Measurements from ENCODE around the gene ADAMTS8. TPM values are rescaled to one million over a fixed set of nuclear protein-coding genes. Genes with fewer than 3 reads are reported as not detected.

The ADAMTS8 gene
- total RNA-seq, 1 donor from 2014 or later, result not detected

DNA sequence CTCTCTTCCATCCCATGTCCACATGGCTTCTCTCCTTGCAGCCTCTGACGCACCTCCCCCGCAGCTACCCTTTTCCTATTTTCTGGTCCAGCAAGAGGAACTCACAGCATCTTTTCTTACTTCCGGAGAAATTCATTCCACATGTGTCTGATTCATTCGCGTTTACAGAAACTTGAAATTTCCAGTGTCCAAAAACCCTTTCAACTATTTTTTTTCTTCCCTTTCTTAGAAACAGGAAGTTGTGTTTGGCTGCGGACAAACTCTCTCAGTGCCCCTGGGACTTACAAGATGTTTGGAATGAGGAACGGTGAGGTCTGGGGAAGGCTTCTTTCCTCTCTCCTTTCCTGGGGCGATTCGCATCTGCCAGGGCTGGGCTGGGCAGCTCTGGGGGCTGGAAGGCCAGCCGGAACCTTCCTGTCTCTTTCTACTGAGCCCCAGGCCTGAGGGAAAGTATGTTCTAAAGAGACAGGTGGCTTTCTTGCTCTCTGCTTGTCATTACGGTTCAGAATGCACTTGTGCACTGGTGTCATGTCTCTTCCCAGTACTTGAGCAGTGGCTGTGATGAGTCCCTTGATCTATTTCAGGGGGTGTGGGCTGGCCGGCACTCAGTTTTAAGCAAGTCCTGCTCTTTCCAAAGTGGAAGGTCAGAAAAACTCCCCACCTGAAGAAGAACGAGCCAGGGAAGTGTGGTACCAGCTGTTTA lies 27.5 kb downstream of the ADAMTS8 start:
- intact Hi-C loops (cut with micrococcal nuclease), result no loop called here

DNA sequence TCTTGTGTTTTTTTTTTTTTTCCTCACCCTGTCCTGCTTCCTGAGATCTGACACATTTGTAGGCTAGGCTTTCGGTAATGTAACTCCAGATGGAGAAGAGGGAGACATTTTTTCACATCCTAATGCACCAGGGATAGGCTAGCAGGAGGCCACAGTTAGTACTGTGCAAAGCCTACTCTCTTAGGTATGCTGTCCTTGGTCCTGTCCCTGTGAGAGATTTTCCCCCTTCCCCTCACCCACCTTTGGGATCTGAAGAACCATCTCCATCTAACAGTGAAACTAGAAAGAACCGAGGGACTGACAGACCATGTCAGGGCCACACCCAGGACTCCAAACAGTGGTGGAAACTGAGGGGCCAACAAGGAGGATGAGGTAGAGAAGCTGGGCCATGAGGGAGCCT lies 29.2 kb downstream of the ADAMTS8 start:
- intact Hi-C loops (cut with micrococcal nuclease), result no loop called here

GRCh38 chr11:130397780-130398179 lies 30.6 kb downstream of the ADAMTS8 start:
- intact Hi-C loops (cut with micrococcal nuclease), result no loop called here

- intact Hi-C loops (cut with micrococcal nuclease), result no loop called here
Measured at GRCh38 chr11:130396965-130397364, 31.4 kb downstream of the ADAMTS8 start.

DNA sequence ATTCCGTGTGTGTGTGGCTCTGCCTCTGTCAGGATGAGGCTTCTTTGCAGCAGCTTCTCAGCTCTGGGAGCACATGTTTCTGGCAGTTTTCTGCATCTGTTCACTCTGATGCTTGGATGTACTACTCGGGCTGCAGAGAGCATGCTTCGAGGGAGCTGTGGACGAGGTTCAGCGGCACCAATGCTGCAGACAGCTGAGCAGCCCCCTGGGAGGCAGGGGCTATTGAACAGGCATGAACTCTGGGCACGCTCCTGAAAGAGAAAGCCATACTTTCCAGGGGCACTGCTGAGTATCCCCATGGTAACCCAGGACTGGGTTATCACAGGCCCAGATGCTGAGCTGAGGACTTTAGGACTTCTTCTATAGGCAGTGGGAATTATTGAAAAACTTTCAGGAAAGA lies 33.8 kb downstream of the ADAMTS8 start:
- intact Hi-C loops (cut with micrococcal nuclease), result no loop called here

GRCh38 chr11:130391711-130392110 lies 36.7 kb downstream of the ADAMTS8 start:
- intact Hi-C loops (cut with micrococcal nuclease), result no loop called here

DNA sequence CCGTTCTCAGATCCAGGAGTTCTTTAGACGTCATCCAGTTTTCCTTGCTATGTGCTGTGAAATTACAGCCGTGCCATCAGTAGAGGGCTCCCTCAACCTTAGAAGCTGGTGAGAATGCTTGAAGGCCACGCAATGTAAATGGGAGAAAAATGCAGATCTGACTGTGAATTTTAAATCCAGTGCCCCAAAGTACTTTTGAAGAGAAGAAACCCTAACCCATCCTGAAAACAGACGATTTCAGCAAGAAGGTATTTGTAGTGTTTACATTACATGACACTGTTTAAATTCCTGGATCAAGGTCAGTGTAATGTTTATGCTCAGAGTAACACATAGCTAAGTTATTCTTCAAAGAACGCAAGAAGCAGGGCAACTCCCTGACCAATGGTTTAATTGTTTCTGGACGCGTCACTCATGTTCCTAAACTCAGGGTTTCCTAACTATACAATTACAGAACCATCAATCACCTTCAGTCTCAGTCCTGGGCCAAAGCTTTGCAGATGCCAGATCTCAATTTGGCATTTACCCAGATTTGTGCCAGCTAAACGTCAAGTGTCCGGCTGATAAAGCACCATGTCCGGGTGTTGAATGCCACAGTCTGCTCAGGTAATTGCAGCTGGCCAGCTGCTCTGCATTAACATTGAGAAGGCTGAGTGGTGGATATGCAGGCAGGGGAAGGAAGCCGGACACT lies 38.2 kb downstream of the ADAMTS8 start:
- intact Hi-C loops (cut with micrococcal nuclease), result no loop called here

DNA sequence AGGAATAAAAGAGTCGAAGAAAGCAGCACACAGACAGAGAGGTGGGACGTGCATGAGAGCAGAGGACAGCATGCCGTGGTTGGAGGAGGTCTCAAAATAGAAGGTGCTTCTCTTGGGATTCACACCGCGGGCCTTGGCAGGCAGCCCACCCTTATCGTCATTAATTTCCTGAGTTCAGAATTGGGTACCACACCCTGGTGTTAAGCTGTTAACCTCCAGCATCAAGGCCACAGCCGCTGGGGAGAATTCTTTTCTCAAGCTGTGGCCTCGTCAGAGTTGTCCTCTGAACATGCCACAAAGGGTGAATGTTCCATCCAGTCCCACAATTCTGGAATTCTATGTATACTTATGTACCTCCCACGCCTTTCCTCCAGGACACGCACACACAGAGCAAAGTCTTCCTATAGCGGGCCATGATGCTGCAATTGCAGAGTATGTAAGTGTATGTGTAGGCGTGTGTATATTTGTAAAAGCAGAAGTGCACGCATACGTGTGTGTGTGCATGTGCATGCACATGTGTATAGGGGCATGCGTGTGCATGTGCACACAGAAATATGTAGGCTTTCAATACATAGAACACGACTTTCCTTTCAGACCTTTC lies 39.0 kb downstream of the ADAMTS8 start:
- intact Hi-C loops (cut with micrococcal nuclease), result loop anchor here (1.0 to 2.0 kb wide), 3 partner anchors 49 to 176 kb away; no protein-coding TSS in a partner anchor

- intact Hi-C loops (cut with micrococcal nuclease), result loop anchor here (1.0 to 2.0 kb wide), 3 partner anchors 48 to 175 kb away; no protein-coding TSS in a partner anchor
Measured at GRCh38 chr11:130388607-130389205, 39.7 kb downstream of the ADAMTS8 start.

DNA sequence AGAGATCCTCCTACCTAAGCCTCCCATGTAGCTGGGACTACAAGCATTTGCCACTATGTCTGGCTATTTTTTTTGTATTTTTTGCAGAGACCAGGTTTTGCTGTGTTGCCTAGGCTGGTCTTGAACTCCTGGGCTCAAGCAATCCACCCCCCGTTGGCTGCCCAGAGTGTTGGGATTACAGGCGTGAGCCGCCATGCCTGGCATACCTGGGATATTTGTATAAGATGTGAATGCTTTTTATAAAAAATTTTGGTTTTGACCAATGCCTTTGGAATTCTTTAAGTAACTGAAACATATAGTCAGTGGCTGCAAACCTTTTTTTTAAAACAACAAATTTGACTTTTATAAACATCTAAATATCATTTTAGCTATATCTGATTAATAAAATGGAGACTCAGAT lies 42.4 kb downstream of the ADAMTS8 start:
- intact Hi-C loops (cut with micrococcal nuclease), result no loop called here

GRCh38 chr11:130383344-130384211 lies 44.8 kb downstream of the ADAMTS8 start:
- intact Hi-C loops (cut with micrococcal nuclease), result no loop called here

- intact Hi-C loops (cut with micrococcal nuclease), result no loop called here
Measured at GRCh38 chr11:130381317-130381716, 47.1 kb downstream of the ADAMTS8 start.

DNA sequence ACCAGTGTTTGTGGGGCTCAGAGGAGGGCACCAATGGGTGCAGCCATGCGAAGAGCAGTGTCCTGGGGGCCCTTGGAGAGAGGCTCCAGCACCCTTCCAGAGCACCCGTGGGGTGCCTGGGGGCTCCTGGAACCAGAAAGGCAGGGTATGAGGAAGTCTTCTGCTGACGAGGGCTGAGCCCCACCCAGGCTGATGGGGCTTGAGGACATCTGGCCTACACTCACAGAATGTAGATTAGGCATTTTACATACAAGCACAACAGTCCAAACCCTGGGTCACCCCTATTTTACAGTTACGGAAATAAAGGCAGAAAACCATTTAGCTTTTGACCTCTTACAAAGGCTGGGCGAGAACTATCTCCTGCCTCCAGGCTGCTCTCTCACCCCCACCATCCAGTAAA lies 47.6 kb downstream of the ADAMTS8 start:
- intact Hi-C loops (cut with micrococcal nuclease), result no loop called here

DNA sequence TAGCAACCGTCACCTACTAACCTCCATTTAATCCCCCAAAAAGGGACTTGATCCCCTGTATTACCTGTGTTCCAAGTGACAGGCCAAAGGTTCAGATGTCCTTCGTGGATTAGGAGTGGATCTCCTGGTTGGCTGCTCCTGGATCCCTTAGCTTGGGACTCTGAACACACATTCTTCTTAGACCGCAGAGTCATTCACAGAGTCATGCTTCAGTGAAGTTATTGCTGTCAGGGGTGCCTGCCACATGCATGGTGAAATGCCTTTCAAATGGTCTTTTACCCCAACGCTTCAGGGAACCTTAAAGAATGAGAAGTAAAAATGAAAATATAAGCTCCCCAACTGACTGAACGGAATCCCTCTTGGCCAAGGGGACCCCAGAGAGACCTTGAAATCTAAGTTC lies 49.1 kb downstream of the ADAMTS8 start:
- intact Hi-C loops (cut with micrococcal nuclease), result no loop called here

DNA sequence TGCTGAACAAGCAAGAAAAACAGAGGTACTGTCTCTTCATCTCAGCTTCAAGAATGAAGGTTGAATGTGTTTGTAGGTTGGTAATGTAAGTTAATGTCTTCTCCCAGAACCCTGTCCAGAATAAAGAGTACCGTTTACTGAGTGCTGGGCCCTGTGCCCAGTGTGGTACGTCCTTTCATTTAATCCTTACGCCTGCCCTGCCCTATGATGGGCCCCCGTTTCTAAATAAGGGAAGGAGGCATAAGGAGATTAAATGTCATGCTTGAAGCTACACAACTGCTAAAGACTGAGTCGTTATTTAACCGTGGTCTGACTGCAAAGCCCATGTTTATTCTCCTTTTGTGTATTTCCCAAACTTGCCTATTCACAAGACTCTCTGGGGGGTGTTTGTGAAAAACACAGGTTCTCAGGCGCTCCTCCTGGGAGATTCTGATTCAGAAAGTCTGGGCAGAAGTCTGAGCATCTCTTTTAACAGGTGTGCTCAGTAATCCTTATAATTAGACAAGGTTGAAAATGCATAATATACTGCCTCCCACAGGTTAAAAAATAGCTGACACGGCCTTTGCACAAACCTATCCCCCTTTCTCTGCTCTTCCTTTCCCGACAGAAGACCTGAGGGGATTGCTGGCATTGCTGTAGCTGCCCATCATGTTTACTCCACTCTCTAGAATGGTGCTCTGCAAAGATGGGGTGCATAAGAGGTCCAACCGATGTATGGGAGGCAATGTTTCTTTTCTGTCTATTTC lies 57.4 kb downstream of the ADAMTS8 start:
- intact Hi-C loops (cut with micrococcal nuclease), result loop anchor here (1.0 kb wide), 2 partner anchors 57 to 158 kb away; partner anchors contain the start of gene ZBTB44

DNA sequence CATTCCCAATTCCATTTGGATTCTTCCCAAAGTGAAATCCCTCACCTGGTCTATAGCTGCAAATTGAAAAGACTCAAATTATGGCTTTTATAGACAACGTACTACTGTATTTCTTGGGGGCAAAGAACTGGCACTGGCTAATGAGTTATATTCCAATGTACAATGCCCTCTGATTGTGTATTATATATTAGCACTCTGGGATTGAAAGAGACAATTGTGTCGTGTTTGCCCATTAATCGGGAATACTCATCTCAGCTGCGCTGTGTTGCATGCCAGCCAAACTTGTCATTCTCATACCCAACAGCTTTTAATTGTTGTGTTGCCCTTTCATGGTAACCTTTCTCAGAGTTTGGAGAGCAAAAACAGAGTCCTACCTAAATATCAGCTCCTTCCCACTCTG lies 58.7 kb downstream of the ADAMTS8 start:
- intact Hi-C loops (cut with micrococcal nuclease), result no loop called here

GRCh38 chr11:130369141-130369691 lies 59.2 kb downstream of the ADAMTS8 start:
- intact Hi-C loops (cut with micrococcal nuclease), result no loop called here

GRCh38 chr11:130359419-130359818 lies 69.0 kb downstream of the ADAMTS8 start:
- intact Hi-C loops (cut with micrococcal nuclease), result no loop called here

DNA sequence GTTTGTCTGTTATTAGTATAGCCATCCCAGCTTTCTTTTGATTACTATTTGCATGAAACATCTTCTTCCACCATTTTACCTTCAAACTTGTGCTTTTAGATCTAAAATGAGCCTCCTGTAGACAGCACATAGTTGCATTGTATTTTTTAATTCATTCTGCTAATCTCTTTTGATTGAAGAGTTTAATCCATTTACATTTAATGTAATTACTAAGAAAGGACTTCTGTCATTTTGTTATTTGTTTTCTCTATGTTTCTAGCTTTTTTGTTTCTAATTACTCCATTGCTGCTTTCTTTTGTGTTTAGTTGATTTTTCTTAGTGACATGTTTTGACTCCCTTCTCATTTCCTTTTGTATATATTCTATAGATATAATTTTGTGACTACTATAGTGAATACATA lies 70.0 kb downstream of the ADAMTS8 start:
- intact Hi-C loops (cut with micrococcal nuclease), result no loop called here

All from T-helper 1 cell treated with Interleukin-12 subunit alpha and Interleukin-12 subunit beta and Interleukin-4 antibody, amounts not matched to agents 30 ng/mL and 1 ng/mL, for 36 hours (primary cell).